HT-29 (cell line): Measurements from ENCODE around the gene YIPF3. TPM values are rescaled to one million over a fixed set of nuclear protein-coding genes. Genes with fewer than 3 reads are reported as not detected.
"Not testable (repeated sequence)": the region's sequence is repeated elsewhere in the genome, so short reads cannot be mapped to it uniquely, and the experiment has no call there.

Experiments used
- DNase-seq: peaks from one replicate; pipeline ENCODE4 v3.0.0-alpha.2; 2015; ENCODE audit warnings: low spot score
- total RNA-seq: library from RNA; depleted of rRNA; stranded (reverse); fragments of >200 nt; shearing (Covaris generic); gene quantifications from 2 replicates; pipeline ENCODE4 v1.2.3, GENCODE V29; 2014

YIPF3 gene
- total RNA-seq, 1 experiment from 2014 or later = 92.4 TPM

DNA sequence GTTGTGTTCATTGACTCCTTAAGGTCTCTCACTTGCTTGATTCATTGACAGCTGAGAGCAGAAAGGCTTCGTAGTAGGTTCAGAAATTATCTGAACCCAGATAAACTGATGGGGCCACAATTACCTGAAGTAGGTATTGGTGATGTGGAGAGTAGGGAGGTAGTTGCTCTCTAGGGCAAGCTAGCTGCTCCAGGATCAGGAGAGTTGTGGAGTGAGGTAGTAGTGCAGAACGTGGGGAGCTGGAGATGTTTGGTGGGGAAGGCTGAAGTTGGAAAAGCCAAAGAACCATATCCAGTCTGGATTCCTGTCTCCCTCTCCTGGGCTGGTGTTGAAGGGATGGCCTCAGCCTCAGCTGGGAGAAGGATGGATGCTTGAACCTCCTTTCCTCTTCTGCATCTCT lies 23.5 kb downstream of the YIPF3 start:
- no peak for DNase-seq

DNA sequence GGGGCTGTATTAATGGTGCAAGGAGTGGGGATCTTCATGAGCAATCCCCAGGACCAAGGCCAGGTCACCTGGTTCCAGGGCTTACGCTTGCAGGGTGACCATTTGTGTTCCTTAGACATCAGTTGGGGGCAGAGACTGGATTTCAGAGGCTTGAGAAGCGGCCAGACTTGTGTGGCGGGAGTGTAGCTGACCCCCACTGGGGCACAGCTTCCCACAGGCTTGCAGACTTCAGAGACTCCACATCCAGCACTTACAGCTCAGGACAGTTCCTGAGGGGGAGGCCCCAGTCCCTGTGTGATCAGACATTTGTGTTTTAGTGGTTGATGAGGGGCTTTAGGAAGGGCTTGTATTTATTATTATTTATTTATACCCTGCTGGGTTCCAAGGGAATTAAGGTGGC lies 24.1 kb downstream of the YIPF3 start:
- no peak for DNase-seq

DNA sequence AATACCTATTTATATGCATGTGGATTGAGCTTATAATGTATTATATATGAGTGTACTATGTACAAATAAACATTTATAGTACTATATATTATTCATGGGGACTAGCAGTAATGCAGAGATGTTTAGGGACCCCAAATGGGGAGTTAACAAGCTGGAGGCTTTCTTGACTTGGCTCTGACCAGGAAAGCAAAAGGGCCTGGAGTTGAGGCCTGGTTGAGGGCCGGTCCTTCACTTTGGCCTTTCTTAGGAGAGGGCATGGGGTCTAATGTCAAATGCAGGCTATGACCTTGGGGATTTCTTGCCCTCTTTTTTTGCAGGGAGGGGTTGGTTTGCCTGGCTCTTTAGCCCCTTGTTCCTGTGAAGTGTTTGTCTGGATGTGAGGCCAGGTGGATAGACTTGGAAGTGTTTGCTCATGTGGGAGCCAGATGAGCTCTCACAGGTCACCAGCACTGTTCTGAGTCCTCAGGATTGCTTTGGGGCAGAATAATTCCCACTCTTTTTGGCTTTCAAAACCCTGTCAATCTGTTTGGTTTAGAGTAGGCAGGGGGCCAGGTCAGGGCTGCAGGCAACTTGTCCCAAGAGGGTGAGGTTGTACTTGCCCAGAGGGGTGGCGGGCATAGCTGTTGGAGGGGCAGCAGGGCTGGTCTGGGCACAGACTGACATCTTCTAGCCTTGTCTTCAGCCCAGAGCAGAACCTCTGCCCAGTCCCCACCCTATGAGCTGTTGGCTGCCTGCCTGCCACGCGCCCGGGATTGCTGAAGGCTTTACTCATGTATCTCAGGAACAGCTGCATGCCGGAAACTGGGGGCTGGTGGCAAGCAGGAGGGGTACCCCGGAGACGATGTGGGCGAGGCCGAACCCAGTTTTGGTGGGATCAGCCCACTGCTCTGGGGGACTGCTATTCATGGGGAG lies 24.7 kb downstream of the YIPF3 start:
- peak; percentile 60 for DNase-seq

DNA sequence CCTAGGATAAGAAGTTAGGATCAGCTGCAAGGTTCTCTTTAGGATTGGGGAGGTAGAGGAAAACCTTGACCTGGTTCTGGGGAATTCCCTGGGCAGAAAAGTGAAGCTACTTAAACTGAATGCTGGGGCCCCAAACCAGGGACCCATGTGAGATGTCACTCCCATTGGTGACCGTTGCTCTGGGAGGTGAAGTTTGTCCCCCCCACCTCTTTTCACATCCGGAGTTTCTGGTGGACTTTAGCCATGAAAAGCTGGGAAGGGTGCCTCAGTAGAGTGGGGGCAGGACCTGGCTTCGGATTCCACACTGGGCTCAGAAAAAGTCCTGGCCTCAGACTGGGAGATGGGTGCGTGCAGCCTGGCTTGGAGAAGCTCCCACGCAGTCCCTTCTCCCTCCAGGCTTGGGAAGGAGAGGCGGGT lies 26.2 kb downstream of the YIPF3 start:
- no peak for DNase-seq

DNA sequence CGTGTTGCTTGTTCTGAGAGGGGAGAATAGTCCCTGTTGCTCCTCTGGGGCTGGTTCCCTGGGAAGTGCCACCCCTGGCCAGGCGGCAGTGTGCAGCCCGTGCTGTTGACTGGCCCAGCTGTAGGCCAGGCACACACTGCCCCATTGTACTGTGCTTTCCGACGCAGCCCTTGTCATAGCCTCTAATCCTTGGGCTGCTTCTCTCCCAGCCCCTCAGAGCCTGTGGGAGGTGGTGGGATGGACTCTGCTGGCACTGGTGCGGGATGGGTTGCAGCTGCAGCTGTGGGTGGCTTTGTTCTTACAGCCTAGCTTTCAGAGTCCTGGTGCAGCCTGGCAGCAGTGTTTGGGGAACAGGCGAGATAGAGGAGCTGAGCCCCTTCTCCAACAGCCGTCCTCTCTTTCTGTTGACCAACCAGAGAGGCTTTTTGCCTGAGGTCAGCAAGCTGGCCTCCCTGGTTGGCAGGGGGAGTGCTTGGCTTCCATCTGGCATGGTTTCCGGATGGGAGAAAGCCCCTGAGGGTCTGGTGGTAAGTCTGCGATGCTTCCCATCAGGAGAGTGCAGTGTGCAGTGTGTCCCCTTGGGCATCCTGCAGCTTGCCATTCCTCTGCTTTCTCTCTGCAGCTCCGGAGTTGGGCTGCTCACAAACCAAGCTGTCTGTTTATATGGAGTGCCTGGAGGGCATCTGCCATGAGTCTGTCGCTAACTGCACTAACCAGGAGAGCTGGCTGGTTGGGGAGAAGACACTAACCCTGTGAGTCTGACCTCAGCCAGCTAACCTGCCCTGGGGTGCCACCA lies 27.3 kb downstream of the YIPF3 start:
- no peak for DNase-seq

DNA sequence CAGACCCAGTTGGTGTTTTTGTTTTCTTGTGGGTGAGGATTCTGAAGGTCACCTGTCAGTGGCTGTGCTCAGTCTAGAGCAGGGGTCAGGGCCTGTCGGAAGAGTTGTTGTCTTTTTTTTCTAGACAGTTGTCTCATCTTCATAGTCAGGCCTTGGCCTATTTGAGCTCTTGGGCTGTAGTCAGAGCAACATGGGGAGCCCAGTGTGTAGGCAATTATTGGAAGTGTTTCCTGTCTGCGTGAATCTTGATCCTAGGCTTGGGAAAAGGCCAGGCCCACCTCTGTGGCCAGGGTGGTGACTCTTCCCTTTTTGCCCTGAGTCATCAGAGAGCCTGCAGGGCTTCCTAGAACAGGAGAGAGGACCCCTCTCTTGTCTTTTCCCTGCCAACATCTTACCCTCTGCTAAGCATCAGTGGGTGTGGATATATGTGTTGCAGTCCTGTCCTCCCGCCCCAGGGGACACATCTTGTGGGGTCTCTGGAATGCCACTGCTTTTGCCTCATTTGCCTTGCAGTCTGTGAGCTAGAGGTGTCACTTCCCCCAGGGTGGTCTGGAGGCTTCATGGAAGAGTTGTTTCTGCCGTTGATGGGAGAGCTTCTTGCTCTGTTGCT lies 28.0 kb downstream of the YIPF3 start:
- no peak for DNase-seq

DNA sequence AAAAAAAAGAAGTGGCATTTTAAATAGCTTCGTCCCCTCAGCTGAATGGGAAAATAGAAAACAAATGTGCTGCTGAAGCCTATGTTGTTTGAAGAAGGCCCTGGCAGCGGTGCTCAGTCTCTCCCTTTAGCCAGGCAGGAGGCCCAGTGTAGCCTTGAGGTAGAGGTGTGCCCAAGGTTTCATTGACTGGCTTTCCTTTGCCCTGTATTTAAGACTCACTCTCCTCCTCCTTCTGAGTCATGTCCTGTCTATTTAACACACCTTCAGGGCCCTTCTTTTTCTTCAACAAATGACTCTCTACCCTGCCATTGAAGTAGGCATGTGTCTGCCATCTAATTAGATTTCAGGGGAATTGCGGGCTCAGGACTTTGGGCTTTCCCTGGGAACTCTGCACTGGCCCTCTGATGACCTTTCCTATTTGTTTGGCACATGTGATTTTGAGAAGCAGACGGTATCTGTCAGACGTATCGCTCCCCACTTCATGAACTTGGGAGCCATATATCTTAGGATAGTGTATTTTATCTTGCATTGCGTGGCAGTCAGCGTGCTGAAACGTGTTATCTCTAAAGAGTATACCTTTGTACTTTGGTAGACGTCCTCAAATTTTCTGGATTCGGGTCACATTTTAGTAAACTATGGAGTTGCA lies 35.0 kb downstream of the YIPF3 start:
- no peak for DNase-seq

DNA sequence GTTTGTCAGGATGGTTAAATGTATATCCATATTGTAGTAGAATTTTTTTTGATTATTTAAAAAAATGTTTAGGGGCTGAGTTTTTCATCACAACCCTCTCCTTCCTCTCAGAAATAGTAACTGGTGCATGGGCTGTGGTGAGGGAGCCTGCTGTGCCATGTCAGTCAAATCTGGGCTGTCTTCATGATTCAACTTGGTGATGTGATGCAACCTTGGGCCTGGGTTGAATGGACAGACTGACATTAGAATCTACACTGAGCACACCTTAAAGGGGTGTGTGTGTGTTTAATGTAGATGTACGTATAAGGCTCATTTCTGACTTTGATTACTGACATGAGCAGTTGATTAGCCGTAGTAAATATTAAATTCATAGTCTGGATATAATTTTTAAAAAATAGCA lies 35.7 kb downstream of the YIPF3 start:
- DNase-seq = no peak

DNA sequence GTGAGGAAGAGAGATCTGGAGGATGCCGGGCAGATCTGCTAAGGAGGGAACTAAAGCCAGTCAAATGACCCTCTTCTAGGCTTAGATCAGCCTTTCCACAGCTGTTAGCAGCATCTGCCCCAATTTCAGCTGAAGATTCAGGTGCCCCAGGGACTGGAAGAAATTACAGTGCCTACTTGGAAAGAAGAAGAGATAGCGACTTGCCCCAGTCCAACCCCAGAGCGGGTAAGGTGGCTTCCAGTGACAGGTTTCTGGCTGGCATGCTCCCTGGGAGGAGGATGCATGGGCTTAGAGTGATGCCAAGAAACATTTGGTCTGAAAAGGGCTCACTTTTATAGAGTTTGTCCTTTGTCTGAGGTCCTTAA lies 38.7 kb downstream of the YIPF3 start:
- peak; percentile 23 for DNase-seq

DNA sequence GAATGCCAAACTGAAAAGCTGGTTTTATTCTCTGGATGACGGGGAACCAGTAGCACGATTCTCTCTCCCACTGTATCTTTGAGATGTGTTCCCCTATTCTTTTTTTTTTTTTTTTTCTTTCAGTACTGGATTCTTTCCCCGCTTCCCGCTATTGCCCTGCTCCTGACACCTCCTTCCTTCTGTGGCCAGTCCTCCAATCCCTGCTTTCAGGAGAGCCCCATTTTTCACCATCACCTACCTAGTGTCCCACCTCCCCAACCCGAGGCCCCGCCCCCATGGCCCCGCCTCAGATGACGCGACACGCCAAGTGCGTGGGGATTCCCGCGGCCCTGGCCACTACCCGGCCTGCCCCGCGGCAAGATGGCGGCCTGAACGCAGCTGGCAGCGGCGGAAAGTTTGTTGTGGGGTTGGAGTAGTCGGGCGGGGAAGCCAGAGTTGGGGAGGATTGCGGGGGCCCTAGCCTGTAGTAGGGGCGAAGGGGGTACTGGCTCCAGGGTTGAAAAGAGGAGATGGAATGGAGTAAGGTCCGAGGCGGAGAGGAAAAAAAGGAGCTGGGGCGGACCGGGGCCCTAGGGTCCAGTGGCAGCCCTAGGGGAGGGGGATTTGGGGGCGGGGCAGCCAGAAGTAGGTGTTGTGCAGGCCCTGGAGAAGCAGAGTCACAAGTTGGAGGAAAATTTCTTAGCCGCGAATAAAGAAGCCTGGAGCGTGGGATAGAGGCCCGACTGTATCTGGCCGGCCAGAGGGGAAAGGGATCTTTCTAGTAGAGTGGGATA lies 39.3 kb downstream of the YIPF3 start, which contains the start of gene TJAP1:
TJAP1 (plus strand) TSS at position 336 of the 773 bp plus-strand sequence. CDS start 21,432 bp downstream, outside the sequence.
- peak; percentile 85 for DNase-seq

DNA sequence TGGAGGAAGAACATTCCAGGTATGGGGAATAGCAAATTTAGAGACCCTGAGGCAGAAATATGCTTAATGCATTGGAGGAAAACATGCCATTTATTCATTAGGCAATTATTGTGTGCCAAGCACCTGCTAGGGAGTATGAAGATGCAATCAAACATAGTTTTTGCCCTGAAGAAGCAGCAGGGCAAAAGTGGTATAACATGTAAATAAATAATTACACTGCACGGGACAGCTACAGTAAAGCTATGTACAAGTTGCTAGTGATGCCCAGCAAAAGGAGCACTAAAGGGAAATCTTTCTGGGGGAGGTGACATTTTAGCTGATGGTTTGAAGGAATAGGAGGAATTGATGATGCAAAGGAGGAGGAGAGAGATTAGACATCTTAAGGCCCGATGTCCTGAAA lies 40.0 kb downstream of the YIPF3 start:
- DNase-seq = no peak

DNA sequence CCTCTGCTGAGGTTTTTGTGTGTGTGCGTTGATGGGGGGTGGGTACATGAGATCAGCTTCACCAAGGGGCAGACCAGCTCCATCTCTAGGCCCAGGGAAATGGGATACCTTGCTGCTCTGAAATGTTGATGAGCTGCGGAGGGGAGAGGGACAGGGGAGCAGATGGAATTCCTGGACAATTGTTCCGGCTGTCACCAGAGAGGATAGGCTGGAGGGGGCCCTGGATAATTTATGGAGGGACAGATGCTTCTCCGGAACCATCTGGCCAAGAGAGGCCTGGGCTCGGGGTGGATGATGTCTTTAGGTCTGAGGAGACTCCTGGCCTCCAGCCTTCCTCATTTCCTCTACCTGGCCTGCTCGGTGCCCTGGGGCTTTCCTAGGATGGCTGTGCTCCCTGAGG lies 41.2 kb downstream of the YIPF3 start:
- DNase-seq = no peak

DNA sequence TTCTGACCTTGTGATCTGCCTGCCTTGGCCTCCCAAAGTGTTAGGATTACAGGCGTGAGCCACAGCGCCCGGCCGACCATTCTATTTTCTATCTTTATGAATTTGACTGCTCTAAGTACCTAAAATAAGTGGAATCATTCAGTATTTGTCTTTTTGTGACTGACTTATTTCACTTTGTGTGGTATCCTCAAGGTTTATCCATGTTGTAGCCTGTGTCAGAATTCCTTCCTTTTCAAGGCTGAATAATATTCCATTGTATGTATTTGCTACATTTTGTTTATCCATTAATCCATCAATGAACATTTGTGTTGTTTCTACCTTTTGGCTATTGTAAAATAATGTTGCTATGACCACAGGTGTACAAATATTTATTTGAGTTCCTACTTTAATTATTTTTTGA lies 44.2 kb downstream of the YIPF3 start:
- no peak for DNase-seq

DNA sequence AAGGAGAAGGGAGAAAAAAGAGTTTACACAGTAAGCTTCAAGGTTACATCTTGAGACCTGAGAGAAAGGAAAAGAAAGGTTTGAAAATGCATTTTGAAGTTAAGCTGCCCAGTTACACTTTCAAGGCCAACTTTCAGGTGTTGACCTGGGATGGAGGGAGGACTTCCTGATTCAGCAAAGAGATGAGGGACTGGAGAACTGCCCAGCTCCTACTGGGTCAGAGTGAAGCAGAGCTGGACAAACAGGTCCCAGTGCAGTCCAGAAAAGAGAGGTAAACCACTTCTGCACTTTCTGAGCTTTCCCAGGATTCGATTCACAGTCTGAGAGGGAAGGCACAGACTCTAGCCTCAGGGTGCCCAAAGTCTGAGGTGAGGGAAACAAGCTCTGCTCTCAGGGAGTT lies 45.3 kb downstream of the YIPF3 start:
- peak; percentile 47 for DNase-seq

DNA sequence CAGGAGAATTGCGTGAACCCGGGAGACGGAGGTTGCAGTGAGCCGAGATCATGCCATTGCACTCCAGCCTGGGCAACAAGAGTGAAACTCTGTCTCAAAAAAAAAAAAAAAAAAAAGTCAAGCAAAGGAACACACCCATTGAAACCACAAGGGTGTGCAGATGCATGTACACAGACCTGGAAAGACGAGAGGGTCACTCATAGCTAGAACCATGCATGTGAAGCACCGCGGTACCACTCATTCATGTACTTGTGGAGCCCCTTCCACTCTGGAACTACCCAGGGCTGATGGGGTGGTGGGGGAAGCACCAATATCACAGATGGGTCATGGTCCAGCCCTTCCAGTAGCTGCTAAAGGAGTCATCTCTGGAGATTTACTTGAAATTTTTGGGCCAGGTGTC lies 46.8 kb downstream of the YIPF3 start:
- DNase-seq = no peak

DNA sequence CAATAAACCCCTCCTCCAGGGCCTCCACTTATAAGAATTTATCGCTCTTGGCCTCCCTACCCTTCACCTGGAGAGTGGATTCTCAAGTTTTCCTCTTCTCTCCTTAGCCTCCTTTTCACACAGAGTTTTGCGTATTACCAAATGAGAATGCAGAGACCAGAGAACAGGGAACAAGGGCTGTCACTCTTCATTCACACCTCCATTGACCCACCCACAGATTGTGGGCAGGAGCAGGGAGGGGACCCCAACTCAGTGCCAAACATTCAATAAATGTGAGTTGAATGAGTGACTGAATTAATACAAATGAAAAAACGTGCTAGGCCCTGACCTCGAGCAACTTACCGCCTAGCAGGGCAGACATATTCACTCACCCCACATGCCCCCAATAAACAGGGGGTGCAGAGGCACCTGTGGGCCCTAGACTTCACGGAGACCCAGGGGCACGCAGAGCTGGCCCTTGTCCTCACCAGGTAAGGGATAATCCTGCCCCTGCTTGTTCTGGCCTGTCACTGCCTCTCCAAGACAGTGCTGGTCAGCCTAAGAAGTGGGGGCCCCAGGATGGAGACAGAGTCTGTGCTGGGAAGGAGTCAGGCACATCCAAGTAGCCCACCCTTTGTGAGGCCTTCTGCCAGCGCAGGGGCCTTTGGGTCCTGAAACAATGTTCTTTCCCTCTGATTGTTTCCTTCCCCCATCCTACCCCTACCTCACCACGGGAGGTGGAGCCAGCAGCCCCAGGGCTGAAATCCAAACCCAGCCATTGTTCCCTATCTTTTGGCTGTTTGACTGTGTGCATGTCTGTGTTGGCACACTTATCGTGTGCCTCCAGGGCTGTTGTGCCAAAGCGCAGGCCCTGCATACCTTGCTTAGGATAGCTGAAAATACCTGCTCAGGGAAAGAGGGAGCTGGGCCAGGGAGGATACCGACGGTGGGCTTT lies 47.7 kb downstream of the YIPF3 start:
- DNase-seq = no peak

DNA sequence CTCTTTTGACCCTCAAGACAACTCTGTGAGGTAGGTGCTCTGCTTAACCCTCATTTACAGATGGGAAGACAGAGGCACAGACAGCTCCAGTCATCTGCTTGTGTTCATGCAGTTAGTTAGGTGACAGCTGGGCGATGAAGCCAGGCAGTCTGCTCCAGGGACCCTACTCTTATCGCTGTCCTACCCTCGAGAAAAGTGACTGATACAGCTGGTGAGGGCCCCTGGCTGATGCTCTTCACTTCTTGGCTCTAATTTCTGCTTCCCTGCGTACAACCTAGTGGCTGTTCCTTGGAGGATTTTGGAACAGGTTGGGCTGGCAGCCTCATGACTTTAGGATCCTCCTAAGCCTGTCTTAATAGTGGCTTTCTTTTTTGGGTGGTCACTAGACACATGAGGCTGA lies 48.5 kb downstream of the YIPF3 start:
- no peak for DNase-seq

DNA sequence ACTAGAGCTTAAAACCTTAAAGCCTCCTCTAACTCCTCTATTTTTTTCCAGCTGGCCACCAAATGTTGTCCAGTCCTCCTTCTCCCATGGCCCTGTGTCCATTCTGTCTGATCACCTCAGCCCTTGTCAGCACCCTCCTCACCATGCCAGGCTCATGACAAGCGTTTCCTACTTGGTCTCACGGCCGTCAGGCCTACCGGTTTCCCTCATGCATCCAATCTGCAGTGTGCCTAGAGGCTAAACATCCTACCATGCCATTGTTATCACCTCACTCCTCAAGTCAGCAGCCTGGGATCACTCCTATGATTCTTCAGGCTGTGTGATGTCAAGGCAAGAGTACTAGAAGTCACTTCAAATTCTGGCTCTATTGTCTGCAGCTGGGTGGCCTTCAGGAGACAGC lies 49.0 kb downstream of the YIPF3 start:
- no peak for DNase-seq

DNA sequence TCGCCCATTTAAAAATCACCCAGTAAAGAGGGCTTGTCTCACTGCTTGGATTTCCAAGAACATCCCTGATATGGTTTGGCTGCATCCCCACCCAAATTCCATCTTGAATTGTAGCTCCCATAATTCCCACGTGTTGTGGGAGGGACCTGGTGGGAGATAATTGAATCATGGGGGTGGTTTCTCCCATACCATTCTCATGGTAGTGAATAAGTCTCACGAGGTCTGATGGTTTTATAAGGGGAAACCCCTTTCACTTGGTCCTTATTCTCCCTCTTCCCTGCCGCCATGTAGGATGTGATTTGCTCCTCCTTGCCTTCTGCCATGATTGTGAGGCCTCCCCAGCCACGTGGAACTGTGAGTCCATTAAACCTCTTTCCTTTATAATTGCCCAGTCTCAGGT lies 49.5 kb downstream of the YIPF3 start:
- not testable (repeated sequence) for DNase-seq

DNA sequence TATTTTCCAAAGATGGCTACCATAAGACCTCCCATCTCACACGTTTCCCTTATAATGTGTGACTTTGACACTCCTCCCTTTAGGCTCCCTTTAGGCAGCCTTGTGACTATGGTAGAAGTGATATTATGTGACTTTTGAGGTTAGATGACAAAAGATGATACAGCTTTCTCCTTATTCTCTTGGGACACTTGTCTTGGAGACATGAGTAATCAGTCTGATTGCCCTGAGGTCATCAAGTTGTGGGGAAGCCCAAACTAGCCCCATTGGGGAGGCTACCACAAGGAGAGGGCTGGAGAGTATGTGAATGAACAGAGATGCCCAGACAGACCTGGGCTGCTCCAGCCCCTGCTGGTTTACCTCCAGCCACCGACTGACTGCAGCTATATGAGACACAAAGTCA lies 50.8 kb downstream of the YIPF3 start:
- no peak for DNase-seq
